GM13977 (cell line): ENCODE results near the gene AHR.

ENCODE experiments used
- DNase-seq: peaks from one replicate; pipeline ENCODE4 v3.0.0; 2012; ENCODE audit warnings: low spot score
- CTCF ChIP-seq: IDR thresholded peaks from 2 replicates; pipeline ENCODE4 v1.5.1; 2012; ENCODE audit warnings: mild to moderate bottlenecking, control low read depth; ENCODE audit not compliant: insufficient read depth; ENCODE audit errors: extremely low read depth, missing control alignments
- in situ Hi-C: fragments of 300-500 bp; cut with MboI; formaldehyde crosslinking; loops from one replicate; pipeline ENCODE4 v1.12.0; 2022; ENCODE audit warnings: low sequenced_read_pairs, low pct_unique_long_range_greater_than_20kb, mixed read lengths, inconsistent platforms; ENCODE audit not compliant: unreplicated experiment

Gene AHR

GRCh38 chr7:17311194-17311593 lies 12.7 kb downstream of the AHR start:
- in situ Hi-C loops = loop anchor here (25.0 kb wide), 1 partner anchor 226 kb away; no protein-coding TSS in a partner anchor
- DNase-seq = no peak
- TF ChIP-seq CTCF = no peak

DNA sequence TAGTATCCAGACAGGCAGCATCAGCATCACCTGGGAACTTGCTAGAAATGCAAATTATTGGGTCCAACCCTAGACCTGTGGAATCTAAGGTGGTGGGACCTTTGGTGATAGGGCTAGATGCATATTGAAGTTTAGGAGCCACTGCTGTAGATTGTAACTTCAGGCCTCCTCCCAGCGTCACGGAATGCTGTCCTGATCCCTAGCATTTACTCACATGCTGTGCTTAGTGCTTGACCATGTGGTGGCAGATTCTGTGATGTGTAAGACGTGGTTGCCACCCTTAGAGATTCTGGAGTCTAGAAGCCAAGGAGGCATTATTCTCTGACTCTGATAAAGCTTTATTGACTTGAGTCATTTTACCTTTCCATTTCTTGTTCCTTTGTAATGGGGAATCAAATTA lies 13.5 kb downstream of the AHR start:
- TF ChIP-seq CTCF = no peak
- in situ Hi-C loops = loop anchor here (25.0 kb wide), 1 partner anchor 225 kb away; no protein-coding TSS in a partner anchor
- no peak for DNase-seq

- in situ Hi-C loops = loop anchor here (25.0 kb wide), 1 partner anchor 225 kb away; no protein-coding TSS in a partner anchor
- TF ChIP-seq CTCF = no peak
- DNase-seq = no peak
These were observed 14.2 kb downstream of the AHR start for GRCh38 chr7:17312641-17313040.

DNA sequence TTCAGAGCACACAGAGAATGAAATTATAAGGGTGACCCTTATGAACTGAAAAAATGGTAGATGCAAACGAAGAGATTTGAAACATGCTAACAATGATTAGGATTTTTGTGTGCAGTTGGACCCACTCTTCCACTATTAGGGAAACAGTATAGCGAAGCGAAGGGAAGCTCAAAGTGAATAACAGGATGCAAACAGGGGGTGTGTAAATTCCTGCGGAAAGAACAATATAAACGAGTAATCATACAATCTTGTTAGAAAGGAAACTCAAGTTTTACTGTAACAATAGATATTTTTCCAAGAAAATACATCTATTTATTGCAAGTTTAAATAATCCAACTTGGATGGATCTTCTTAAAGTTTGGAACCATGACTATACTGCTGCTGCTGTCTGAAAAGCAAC lies 14.7 kb downstream of the AHR start:
- TF ChIP-seq CTCF = no peak
- in situ Hi-C loops = loop anchor here (25.0 kb wide), 1 partner anchor 224 kb away; no protein-coding TSS in a partner anchor

GRCh38 chr7:17315974-17316373 lies 17.5 kb downstream of the AHR start:
- in situ Hi-C loops = loop anchor here (25.0 kb wide), 1 partner anchor 221 kb away; no protein-coding TSS in a partner anchor
- no peak for DNase-seq
- TF ChIP-seq CTCF = no peak

More for the DNA sequence above, 14.7 kb downstream of the AHR start:
- DNase-seq = no peak

DNA sequence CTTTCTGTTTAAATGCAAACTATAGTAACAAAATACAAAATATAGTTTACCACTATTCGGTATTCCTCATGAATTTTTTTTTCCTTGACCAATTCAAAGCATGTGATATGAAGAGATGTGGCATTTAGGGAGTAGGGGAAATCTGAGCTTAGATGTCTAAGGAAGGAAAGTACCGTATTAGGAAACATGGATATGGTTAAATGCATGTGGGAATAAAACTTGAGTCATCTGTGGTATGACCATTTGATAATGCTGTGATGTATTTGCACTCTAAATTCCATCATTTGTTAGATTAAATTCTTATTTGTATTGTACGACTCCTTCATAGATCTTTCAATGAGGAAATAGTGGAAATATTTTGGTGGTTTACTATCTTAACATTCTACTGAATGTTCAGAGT lies 19.7 kb downstream of the AHR start:
- in situ Hi-C loops = loop anchor here (25.0 kb wide), 1 partner anchor 219 kb away; no protein-coding TSS in a partner anchor
- DNase-seq = no peak
- TF ChIP-seq CTCF = no peak
